ENCODE results near the gene CYS1.

DNA sequence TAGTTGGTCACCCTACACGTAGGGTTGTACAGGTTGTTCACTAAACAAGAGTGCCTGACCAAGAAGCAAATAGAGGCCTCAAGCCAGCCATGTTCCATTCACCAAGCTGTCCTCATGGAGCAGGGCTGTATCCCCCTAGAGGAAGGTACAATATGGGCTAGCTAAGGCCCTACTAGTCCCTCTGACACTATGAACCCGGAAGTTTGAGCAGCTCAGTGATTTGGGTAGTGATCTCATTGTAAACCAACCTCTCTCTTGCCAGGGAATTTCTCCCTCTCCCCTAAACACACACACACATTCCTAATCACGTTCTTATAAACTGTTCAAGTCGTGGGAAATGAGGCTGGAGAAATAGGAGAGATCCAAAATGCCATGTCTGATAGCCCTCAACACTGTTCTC is 6.7 kb upstream of the CYS1 start:
- TF ChIP-seq CHD2 (IDR thresholded peaks at IDR 0.05; ENCODE audit: low read length) = no peak
- TF ChIP-seq, protein P1, sequence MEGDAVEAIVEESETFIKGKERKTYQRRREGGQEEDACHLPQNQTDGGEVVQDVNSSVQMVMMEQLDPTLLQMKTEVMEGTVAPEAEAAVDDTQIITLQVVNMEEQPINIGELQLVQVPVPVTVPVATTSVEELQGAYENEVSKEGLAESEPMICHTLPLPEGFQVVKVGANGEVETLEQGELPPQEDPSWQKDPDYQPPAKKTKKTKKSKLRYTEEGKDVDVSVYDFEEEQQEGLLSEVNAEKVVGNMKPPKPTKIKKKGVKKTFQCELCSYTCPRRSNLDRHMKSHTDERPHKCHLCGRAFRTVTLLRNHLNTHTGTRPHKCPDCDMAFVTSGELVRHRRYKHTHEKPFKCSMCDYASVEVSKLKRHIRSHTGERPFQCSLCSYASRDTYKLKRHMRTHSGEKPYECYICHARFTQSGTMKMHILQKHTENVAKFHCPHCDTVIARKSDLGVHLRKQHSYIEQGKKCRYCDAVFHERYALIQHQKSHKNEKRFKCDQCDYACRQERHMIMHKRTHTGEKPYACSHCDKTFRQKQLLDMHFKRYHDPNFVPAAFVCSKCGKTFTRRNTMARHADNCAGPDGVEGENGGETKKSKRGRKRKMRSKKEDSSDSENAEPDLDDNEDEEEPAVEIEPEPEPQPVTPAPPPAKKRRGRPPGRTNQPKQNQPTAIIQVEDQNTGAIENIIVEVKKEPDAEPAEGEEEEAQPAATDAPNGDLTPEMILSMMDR (IDR thresholded peaks at IDR 0.05; ENCODE audit: control extremely low read depth in 1 of 3, insufficient read depth in 1 of 3, low read depth in 1 of 3, low read length in 3 of 3) = no peak
- TF ChIP-seq POLR2A (IDR thresholded peaks at IDR 0.05; ENCODE audit: control extremely low read depth in 1 of 2, low read depth in 2 of 2, low read length in 2 of 2) = no peak
- no peak for TF ChIP-seq EGR1 (IDR thresholded peaks at IDR 0.05; ENCODE audit: borderline replicate concordance, low read depth, low read length)
- no peak for TF ChIP-seq POLR2AphosphoS5 (IDR thresholded peaks at IDR 0.05; ENCODE audit: low read depth, low read length)

All from H1 (cell line).